Measurements from ENCODE around the gene AGAP3. TPM values are rescaled to one million over a fixed set of nuclear protein-coding genes. Genes with fewer than 3 reads are reported as not detected.

The AGAP3 gene
- total and polyA plus RNA-seq, 3 donors from 2014 or later, result 44.1 to 90.5 (median 65.6) TPM

- WGBS, 2 donors, result 83 to 85% methylated on average over 3 of the region's 3 CpGs
- Histone ChIP-seq H3K9me3 (no peaks in the 10 kb centered on the region), H3K36me3 (ENCODE audit: low read depth, missing control alignments) (no peaks in the 10 kb centered on the region), H3K27ac (no peak overlapping the region), H3K4me1 (no peaks in the 10 kb centered on the region), H3K4me3 (no peak overlapping the region), H3K27me3 (no peaks in the 10 kb centered on the region)
- intact Hi-C loops (cut with DNase I; ENCODE audit: low total_unique reads), result no loop called here
- TF ChIP-seq CTCF (IDR thresholded peaks at IDR 0.05), result no peak
- no peak for TF ChIP-seq POLR2A (IDR thresholded peaks at IDR 0.05)
- no peak for DNase-seq
These were observed 16.7 kb downstream of the AGAP3 start for GRCh38 chr7:151102991-151103390.

DNA sequence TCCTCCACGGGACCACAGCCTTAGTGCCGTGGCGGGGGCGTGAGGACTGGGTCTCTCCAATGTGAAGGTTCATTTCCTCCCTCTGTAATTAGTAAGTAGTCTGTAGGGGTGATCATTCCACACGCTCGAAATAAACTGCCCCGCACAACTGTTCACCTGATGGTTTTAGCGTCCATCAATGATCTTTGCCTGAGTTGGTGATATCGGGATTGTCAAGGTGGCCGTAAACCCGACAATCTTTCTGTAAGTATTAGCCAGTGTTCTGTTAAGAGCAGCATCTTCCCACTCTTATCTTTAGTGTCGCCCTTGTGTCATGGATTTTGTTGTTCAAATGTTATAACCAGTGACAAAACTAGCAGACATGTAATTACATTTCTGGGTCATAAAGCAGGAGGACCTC, 17.7 kb downstream of the AGAP3 start:
- Histone ChIP-seq H3K9me3 (no peaks in the 10 kb centered on the region), H3K27me3 (no peaks in the 10 kb centered on the region), H3K4me3 (no peak overlapping the region), H3K4me1 (peaks cover 5% of the 10 kb centered on the region), H3K27ac (no peak overlapping the region), H3K36me3 (ENCODE audit: low read depth, missing control alignments) (no peaks in the 10 kb centered on the region)
- no peak for TF ChIP-seq CTCF (IDR thresholded peaks at IDR 0.05)
- TF ChIP-seq POLR2A (IDR thresholded peaks at IDR 0.05), result no peak
- intact Hi-C loops (cut with DNase I; ENCODE audit: low total_unique reads), result no loop called here
- DNase-seq, result no peak
- 71 to 88% methylated on average over 12 of the region's 12 CpGs for WGBS, 2 donors

DNA sequence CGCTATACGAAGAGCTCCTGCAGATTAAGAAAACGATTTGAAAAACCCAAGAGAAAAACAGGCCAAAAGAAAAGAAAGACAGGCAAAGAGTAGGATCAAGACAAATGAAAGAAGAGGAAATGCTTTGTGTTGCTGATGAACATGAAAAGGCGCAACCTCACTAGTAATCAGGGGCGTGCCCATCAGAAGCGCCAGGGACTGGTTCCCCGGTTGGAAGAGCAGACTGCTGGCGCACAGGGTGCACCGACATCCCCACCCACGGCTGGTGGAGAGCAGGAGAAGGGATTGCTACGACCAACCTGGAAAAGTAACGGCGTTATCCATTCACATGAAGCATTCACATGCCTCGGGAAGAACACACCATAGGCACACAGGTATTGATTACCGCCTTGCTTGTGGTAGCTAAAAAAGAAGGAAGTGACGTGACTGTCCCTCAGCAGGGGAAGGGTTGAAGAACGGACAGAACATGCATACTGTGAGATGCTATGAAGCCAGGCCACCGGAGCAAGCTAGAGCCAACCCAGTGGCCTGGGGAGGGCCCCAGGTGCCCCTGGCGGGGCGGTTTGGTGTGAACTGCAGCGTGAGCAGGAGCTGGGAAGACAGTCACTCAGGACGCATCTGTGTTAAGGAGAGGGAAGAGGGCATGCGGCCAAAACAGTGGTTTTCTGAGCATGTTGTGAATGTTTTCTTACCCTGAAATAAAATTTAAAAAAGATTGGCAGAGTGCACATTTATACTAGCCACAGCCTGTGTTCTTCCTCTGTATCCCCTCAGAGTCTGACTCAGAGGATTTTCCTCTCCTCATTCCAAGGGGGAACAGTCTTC, 18.3 kb downstream of the AGAP3 start:
- Histone ChIP-seq H3K4me3 (no peak overlapping the region), H3K27me3 (no peaks in the 10 kb centered on the region), H3K9me3 (no peaks in the 10 kb centered on the region), H3K36me3 (ENCODE audit: low read depth, missing control alignments) (no peaks in the 10 kb centered on the region), H3K4me1 (peaks cover 5% of the 10 kb centered on the region), H3K27ac (no peak overlapping the region)
- DNase-seq, result no peak
- 80 to 84% methylated on average over 23 of the region's 23 CpGs for WGBS, 2 donors
- intact Hi-C loops (cut with DNase I; ENCODE audit: low total_unique reads), result no loop called here
- TF ChIP-seq POLR2A (IDR thresholded peaks at IDR 0.05), result no peak
- TF ChIP-seq CTCF (IDR thresholded peaks at IDR 0.05), result no peak

DNA sequence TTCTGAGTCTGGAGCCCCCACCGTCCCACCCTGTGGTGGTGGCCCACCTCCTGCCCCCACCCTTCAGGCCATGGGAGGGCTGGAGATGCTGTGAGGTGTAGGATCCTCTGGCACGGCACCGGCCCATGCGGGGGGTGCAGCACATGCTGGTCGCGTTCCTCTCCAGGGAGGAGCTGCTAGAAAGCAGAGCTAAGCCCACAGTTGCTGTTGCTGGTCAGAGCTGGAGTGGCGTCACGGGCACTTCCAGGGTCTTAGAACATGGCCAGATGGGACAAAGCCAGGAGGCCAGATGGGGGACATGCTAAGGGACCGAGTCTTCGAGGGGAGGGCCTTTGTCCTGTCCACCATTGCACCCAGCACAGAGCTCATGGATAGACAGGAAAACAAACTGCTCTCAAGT, 21.6 kb downstream of the AGAP3 start:
- WGBS, 2 donors, result 79 to 89% methylated on average over 9 to 10 of the region's 10 CpGs
- H3K4me3 ChIP-seq, result no peak overlapping the region
- intact Hi-C loops (cut with DNase I; ENCODE audit: low total_unique reads), result no loop called here

More for the DNA sequence above, 21.6 kb downstream of the AGAP3 start:
- Histone ChIP-seq H3K27ac (no peak overlapping the region), H3K36me3 (ENCODE audit: low read depth, missing control alignments) (no peaks in the 10 kb centered on the region), H3K27me3 (no peaks in the 10 kb centered on the region), H3K4me1 (peaks cover 5% of the 10 kb centered on the region), H3K9me3 (no peaks in the 10 kb centered on the region)
- TF ChIP-seq POLR2A (IDR thresholded peaks at IDR 0.05) (no peak), CTCF (IDR thresholded peaks at IDR 0.05) (no peak)
- DNase-seq, result no peak

Data from testis (tissue), 3 donors.